Common myeloid progenitor, CD34-positive (primary cell): ENCODE data around the gene NFIA.

Experiments
- CTCF ChIA-PET: fragments of 350-600 bp; sonication (Branson Sonifier 250); formaldehyde crosslinking; loops from one replicate; lab custom pipeline; 2021; ENCODE audit warnings: antibody characterized with exemption; lab: Charles Lee
- POLR2A ChIA-PET: fragments of 350-600 bp; sonication (Branson Sonifier 250); formaldehyde crosslinking; loops from one replicate; lab custom pipeline; 2021; ENCODE audit warnings: antibody characterized with exemption; lab: Charles Lee
- DNase-seq, 3 donors: peaks; one replicate each; pipeline versions ENCODE4 v3.0.0 to v3.0.0-alpha.2; 2013
- H3K27ac ChIP-seq, 2 experiments: 1 replicate in 1 of 2; 2 replicates in 1 of 2; pipeline ENCODE4 v1.7.0; 2013; ENCODE audit warnings: inconsistent platforms in 2 of 2, low read length in 2 of 2, mild to moderate bottlenecking in 2 of 2, low read depth in 1 of 2, moderate library complexity in 1 of 2; ENCODE audit not compliant: severe bottlenecking in 2 of 2, insufficient read depth in 1 of 2, poor library complexity in 1 of 2
- H3K27me3 ChIP-seq, 5 experiments: replicated peaks in 2 of 5; 1 replicate in 3 of 5; 2 replicates in 2 of 5; pipeline versions ENCODE4 v1.6.1 to v1.7.0; 2013; ENCODE audit warnings: low read length in 4 of 5, mild to moderate bottlenecking in 2 of 5, moderate library complexity in 2 of 5, inconsistent platforms in 1 of 5; ENCODE audit not compliant: insufficient read depth in 5 of 5, control insufficient read depth in 4 of 5
- H3K36me3 ChIP-seq, 4 experiments: 1 replicate in 2 of 4; 2 replicates in 2 of 4; pipeline versions ENCODE4 v1.6.1 to v1.7.0; 2013; ENCODE audit warnings: low read length in 3 of 4, control low read depth in 1 of 4, mild to moderate bottlenecking in 1 of 4; ENCODE audit not compliant: control insufficient read depth in 4 of 4, insufficient read depth in 4 of 4
- H3K4me1 ChIP-seq, 4 experiments: 1 replicate in 3 of 4; 2 replicates in 1 of 4; pipeline versions ENCODE4 v1.6.1 to v1.7.1; 2013; ENCODE audit warnings: low read length in 3 of 4, mild to moderate bottlenecking in 3 of 4, control low read depth in 1 of 4, inconsistent platforms in 1 of 4, moderate library complexity in 1 of 4; ENCODE audit not compliant: control insufficient read depth in 4 of 4, insufficient read depth in 4 of 4; ENCODE audit errors: control extremely low read depth in 1 of 4
- H3K4me3 ChIP-seq, 7 experiments: 1 replicate in 4 of 7; 2 replicates in 3 of 7; pipeline versions ENCODE4 v1.5.1 to v1.7.0; 2013; ENCODE audit warnings: mild to moderate bottlenecking in 7 of 7, low read length in 6 of 7, moderate library complexity in 6 of 7, inconsistent platforms in 2 of 7, low read depth in 2 of 7, control low read depth in 1 of 7; ENCODE audit not compliant: insufficient read depth in 4 of 7, control insufficient read depth in 1 of 7; ENCODE audit errors: extremely low read depth in 1 of 7
- H3K9me3 ChIP-seq, 5 experiments: 1 replicate in 4 of 5; 2 replicates in 1 of 5; pipeline versions ENCODE4 v1.6.1 to v1.7.1; 2013; ENCODE audit warnings: low read length in 4 of 5, mild to moderate bottlenecking in 2 of 5, inconsistent platforms in 1 of 5, low read depth in 1 of 5, moderate library complexity in 1 of 5; ENCODE audit not compliant: control insufficient read depth in 4 of 5, insufficient read depth in 2 of 5; ENCODE audit errors: control extremely low read depth in 1 of 5
- WGBS: methylation state at CpG from one replicate; pipeline ENCODE4 v1.1.5; 2013; ENCODE audit not compliant: insufficient coverage; 5-methylcytosine and 5-hydroxymethylcytosine counted together

Gene NFIA

DNA sequence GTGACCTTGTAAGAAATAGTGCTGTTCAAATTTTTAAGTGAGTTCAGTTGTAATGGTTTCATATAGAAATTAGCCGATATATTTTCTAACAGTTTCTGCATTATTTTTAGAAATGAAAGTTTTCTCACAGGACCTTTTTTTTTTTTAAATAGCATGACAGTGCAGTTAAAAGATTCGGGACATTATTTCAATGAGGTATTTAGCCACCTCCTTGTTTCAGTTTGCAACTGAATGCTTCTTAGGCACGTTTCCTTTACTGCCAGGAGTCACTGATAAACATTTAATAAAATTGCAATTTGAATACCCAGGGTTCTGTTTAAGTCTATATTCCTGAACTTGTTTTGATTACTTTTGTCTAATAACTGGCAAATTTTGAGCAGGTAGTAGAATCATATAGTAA, 337.9 kb downstream of the NFIA start:
- CTCF ChIA-PET, result interaction anchor here (1.0 to 1.9 kb wide), 5 partner anchors 12 to 433 kb away, joined by 3 to 10 read pairs (median 3); no protein-coding TSS in a partner anchor

DNA sequence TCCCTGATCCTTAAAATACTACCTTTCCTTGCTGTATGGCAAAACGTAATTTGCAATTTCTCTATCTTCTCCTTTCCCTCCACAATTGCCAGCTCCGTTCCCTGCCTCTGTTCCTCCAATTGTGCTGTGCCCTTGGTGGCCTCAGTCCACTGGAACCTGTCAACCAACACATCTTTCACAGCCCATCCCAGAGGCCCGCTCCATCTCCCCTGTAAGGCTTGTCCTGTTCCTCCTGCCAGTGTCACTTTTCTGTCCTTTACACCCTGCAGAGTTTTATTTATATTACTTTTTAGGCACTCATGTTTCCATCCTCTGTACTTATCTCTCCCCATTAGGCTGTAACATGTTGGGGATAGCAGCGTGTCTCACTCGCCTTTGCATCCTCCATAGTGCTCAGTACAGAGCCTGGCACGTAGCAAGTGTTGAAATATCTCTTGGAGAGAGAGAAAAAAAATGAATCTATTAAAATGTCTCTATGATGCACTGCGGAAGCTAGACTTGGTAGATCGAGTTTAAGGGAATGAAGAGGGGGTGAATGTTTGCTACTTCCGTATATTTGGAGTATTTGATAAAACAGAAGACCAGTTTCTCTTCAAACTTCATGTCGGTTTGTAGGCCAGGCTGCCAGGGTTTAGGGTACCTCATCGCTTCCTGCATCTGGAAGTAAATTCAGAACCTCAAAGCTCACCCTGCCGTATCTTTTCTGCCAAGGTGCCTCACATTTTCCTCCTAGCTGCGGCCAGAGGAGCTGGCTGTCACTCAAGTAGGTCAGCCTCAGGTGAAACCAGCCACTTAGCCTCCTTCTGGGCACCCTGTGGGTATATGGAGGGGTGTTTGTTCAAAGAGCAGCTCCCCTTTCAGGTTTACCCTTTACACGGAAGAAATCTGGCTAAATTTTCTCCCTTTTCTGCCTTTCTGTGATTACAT, 338.8 kb downstream of the NFIA start:
- no peaks in the 10 kb centered on the region for H3K9me3 ChIP-seq
- H3K4me1 ChIP-seq, result peaks cover 5 to 38% (median 24%) of the 10 kb centered on the region in 4 experiments
- ChIA-PET POLR2A (no interaction called here), CTCF (interaction anchor here (0.9 kb wide), 1 partner anchor 78 kb away, joined by 3 read pairs; no protein-coding TSS in a partner anchor)
- peak overlapping the region in 1 of 2 experiments; percentile 65 for H3K27ac ChIP-seq
- H3K27me3 ChIP-seq, result no peaks in the 10 kb centered on the region
- WGBS, result 69% methylated on average over 9 of the region's 14 CpGs
- H3K4me3 ChIP-seq, result no peak overlapping the region
- H3K36me3 ChIP-seq, result peaks cover 0 to 2% (median under 1%) of the 10 kb centered on the region in 4 experiments
- DNase-seq, result peak in 1 of 3 donors; percentile 35

More for the DNA sequence above, 337.9 kb downstream of the NFIA start:
- POLR2A ChIA-PET, result no interaction called here
- Histone ChIP-seq H3K9me3 (no peaks in the 10 kb centered on the region), H3K4me1 (peaks cover 5 to 38% (median 24%) of the 10 kb centered on the region in 4 experiments), H3K27me3 (no peaks in the 10 kb centered on the region), H3K4me3 (peak overlapping the region in 3 of 7 experiments; percentile 34 to 52 (median 42)), H3K36me3 (peaks cover 0 to 2% (median 0%) of the 10 kb centered on the region in 4 experiments), H3K27ac (peak overlapping the region; percentile 65 to 80)
- DNase-seq, result peak; percentile 16 to 78 (median 65)
- 0% methylated on average over 1 of the region's 3 CpGs for WGBS

DNA sequence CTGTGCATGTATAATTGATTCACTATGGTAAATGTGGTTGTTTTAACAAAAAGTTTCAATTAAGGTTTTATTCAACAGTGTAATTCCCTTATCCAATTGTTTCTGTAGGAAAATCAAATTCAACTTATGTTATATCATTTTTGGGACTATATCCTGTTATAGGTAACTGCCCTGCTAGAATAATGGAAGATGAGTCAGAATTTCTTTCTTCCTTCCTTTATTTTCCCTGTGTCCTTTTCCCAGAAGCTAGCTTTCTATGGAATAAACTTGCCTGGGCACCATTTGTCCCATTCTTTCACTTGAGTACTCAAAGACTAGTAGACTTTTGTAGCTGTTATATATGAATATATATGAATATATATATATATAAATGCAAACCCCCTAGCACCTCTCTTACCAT, 341.3 kb downstream of the NFIA start:
- Histone ChIP-seq H3K4me1 (peaks cover 5 to 38% (median 24%) of the 10 kb centered on the region in 4 experiments), H3K9me3 (no peaks in the 10 kb centered on the region), H3K27ac (no peak overlapping the region), H3K36me3 (peaks cover 0 to 7% (median 1%) of the 10 kb centered on the region in 4 experiments), H3K27me3 (no peaks in the 10 kb centered on the region), H3K4me3 (no peak overlapping the region)
- CTCF ChIA-PET, result interaction anchor here (1.7 to 1.8 kb wide), 2 partner anchors 12 to 16 kb away, joined by 5 read pairs; no protein-coding TSS in a partner anchor
- POLR2A ChIA-PET, result interaction anchor here (1.1 kb wide), 1 partner anchor 12 kb away, joined by 4 read pairs; no protein-coding TSS in a partner anchor
- no peak for DNase-seq

DNA sequence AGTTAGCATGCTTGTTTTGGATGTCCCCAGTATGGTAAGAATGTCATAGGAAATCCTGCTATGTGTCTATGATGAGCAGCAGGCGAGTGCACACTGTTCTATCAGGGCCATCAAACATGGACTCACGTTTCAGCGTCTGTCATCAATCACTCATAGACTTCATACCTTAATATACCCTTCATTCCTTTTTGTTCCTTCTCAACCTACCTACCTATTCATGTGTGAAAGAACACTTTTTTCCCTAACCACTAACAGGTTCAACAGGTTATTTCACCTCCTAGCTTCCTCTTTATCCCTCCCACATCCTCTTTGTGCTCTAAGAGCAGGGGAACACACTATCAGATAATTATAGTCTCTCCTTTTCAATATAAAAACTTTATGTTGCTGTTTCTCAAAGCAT, 342.0 kb downstream of the NFIA start:
- no peak overlapping the region for H3K27ac ChIP-seq
- no peak overlapping the region for H3K4me3 ChIP-seq
- H3K9me3 ChIP-seq, result no peaks in the 10 kb centered on the region
- ChIA-PET POLR2A (no interaction called here), CTCF (interaction anchor here (0.6 to 1.8 kb wide), 4 partner anchors 11 to 339 kb away, joined by 3 to 6 read pairs (median 5); no protein-coding TSS in a partner anchor)
- peaks cover 1 to 31% (median 19%) of the 10 kb centered on the region in 4 experiments for H3K4me1 ChIP-seq
- WGBS, result 76% methylated on average over 3 of the region's 3 CpGs
- H3K36me3 ChIP-seq, result peaks cover 0 to 7% (median 1%) of the 10 kb centered on the region in 4 experiments
- DNase-seq, result peak in 1 of 3 donors; percentile 29
- no peaks in the 10 kb centered on the region for H3K27me3 ChIP-seq

DNA sequence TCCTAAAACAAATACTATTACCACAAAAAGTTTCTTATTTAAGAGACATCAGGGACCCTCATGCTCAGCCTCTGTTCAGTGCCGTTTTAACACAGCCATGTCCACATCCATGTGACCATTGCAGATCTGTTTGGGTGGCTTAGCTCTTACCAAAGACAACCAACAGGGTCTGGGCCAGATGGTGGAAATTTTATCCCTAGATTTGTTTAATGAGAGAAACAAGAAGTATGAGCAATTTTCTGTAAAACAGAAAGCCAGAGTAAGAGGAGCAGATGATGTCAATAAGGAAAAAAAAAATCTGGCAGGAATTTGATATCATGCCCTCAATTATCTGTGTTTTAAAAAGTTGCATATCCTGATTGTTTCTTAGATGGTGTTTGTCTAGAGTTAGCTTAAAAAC, 342.7 kb downstream of the NFIA start:
- H3K4me3 ChIP-seq, result no peak overlapping the region
- H3K27me3 ChIP-seq, result no peaks in the 10 kb centered on the region
- no CpG with 5 or more reads among the region's 1 CpG for WGBS
- DNase-seq, result no peak
- no peak overlapping the region for H3K27ac ChIP-seq
- H3K36me3 ChIP-seq, result peaks cover 0 to 7% (median 1%) of the 10 kb centered on the region in 4 experiments
- ChIA-PET POLR2A (no interaction called here), CTCF (interaction anchor here (0.6 to 1.8 kb wide), 5 partner anchors 11 to 190 kb away, joined by 3 to 6 read pairs (median 5); no protein-coding TSS in a partner anchor)
- peaks cover 0 to 24% (median 15%) of the 10 kb centered on the region in 4 experiments for H3K4me1 ChIP-seq
- no peaks in the 10 kb centered on the region for H3K9me3 ChIP-seq

DNA sequence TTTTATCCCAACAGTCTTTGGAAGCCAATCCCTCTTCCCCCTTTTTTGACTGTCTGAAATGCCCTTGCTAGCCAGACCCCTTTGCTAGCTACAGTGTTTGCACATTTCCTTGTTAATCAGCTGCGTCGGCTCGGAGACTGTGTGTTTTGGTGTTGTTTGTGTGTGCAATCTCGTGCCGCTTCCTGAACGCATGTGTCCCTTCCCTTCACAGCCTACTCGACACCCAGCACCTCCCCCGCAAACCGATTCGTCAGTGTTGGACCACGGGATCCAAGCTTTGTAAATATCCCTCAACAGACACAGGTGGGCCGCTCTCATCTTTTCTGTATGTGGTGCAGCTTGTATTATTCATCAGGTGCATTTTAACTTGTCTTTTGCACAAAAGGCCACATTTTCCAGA, 343.9 kb downstream of the NFIA start:
- H3K4me1 ChIP-seq, result peaks cover 0 to 12% (median 6%) of the 10 kb centered on the region in 4 experiments
- POLR2A ChIA-PET, result no interaction called here
- H3K9me3 ChIP-seq, result no peaks in the 10 kb centered on the region
- WGBS, result 98% methylated on average over 7 of the region's 12 CpGs
- no peak overlapping the region for H3K4me3 ChIP-seq
- H3K27me3 ChIP-seq, result no peaks in the 10 kb centered on the region
- peaks cover 0 to 7% (median 1%) of the 10 kb centered on the region in 4 experiments for H3K36me3 ChIP-seq
- H3K27ac ChIP-seq, result no peak overlapping the region
- CTCF ChIA-PET, result interaction anchor here (1.2 to 1.6 kb wide), 3 partner anchors 10 to 285 kb away, joined by 3 to 4 read pairs (median 3); no protein-coding TSS in a partner anchor
- DNase-seq, result no peak
